Upper lobe of right lung (tissue), 1 donor: ENCODE data around the gene SCGB1A1. TPM values are rescaled to one million over a fixed set of nuclear protein-coding genes. Genes with fewer than 3 reads are reported as not detected.
A peak's percentile ranks its signal among the peaks of the same experiment; 100 is the strongest.

Experiments
- ATAC-seq: fragments of 200-7000 bp; cut with Tn5 transposase; one replicate; pipeline ENCODE4 v1.9.1; 2020; ENCODE audit warnings: mild to moderate bottlenecking, moderate library complexity
- DNase-seq: peaks from one replicate; pipeline ENCODE4 v3.0.0-alpha.2; 2020
- H3K27ac ChIP-seq: fragments of 200-600 bp; one replicate; pipeline ENCODE4 v1.8.0; 2022
- H3K27me3 ChIP-seq: fragments of 200-600 bp; one replicate; pipeline ENCODE4 v1.8.0; 2022; ENCODE audit warnings: mild to moderate bottlenecking
- H3K36me3 ChIP-seq: fragments of 200-600 bp; one replicate; pipeline ENCODE4 v1.8.0; 2022
- H3K4me1 ChIP-seq: fragments of 200-600 bp; one replicate; pipeline ENCODE4 v1.8.0; 2022
- H3K4me3 ChIP-seq: fragments of 200-600 bp; one replicate; pipeline ENCODE4 v1.8.0; 2022; ENCODE audit warnings: mild to moderate bottlenecking
- H3K9me3 ChIP-seq: fragments of 200-600 bp; one replicate; pipeline ENCODE4 v1.8.0; 2022
- intact Hi-C: fragments of 100-400 bp; cut with DNase I; formaldehyde crosslinking; loops from one replicate; pipeline ENCODE4 v1.11.0; 2022
- total RNA-seq: library from RNA; stranded (reverse); fragmentation: NEBNext Ultra II Directional; extraction: Animal tissue kit (Norgen Biotek cat#: 25700); gene quantifications from one replicate; pipeline ENCODE4 v1.2.1, GENCODE V29; 2021
- TF ChIP-seq, protein P1 (sequence below): fragments of 200-600 bp; IDR thresholded peaks from one replicate; pipeline ENCODE4 v1.8.0; 2022; ENCODE audit warnings: antibody characterized with exemption
- donor health status: DM: no; HTN: yes; CAD: no; lungs with severe emphysema.

The SCGB1A1 gene
- total RNA-seq, 1 donor from 2014 or later = 5.4 TPM

- DNase-seq (no peak), ATAC-seq (peak; percentile 19)
- TF ChIP-seq, protein P1, sequence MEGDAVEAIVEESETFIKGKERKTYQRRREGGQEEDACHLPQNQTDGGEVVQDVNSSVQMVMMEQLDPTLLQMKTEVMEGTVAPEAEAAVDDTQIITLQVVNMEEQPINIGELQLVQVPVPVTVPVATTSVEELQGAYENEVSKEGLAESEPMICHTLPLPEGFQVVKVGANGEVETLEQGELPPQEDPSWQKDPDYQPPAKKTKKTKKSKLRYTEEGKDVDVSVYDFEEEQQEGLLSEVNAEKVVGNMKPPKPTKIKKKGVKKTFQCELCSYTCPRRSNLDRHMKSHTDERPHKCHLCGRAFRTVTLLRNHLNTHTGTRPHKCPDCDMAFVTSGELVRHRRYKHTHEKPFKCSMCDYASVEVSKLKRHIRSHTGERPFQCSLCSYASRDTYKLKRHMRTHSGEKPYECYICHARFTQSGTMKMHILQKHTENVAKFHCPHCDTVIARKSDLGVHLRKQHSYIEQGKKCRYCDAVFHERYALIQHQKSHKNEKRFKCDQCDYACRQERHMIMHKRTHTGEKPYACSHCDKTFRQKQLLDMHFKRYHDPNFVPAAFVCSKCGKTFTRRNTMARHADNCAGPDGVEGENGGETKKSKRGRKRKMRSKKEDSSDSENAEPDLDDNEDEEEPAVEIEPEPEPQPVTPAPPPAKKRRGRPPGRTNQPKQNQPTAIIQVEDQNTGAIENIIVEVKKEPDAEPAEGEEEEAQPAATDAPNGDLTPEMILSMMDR = no peak
- intact Hi-C loops = loop anchor here (10.0 kb wide), 1 partner anchor 51 kb away; no protein-coding TSS in a partner anchor
- no peak overlapping the region for H3K27ac ChIP-seq
- H3K4me1 ChIP-seq = peaks cover 32% of the 10 kb centered on the region
- no peaks in the 10 kb centered on the region for H3K36me3 ChIP-seq
- no peaks in the 10 kb centered on the region for H3K9me3 ChIP-seq
- H3K4me3 ChIP-seq = no peak overlapping the region
- no peaks in the 10 kb centered on the region for H3K27me3 ChIP-seq
Observed at GRCh38 chr11:62433141-62433903, 14.5 kb downstream of the SCGB1A1 start.

- TF ChIP-seq, protein P1 = no peak
- DNase-seq (no peak), ATAC-seq (peak; percentile 68)
- no peaks in the 10 kb centered on the region for H3K9me3 ChIP-seq
- intact Hi-C loops = loop anchor here (10.0 kb wide), 1 partner anchor 51 kb away; no protein-coding TSS in a partner anchor
- no peaks in the 10 kb centered on the region for H3K27me3 ChIP-seq
- no peaks in the 10 kb centered on the region for H3K36me3 ChIP-seq
- H3K4me1 ChIP-seq = peaks cover 32% of the 10 kb centered on the region
- peak overlapping the region; percentile 43 for H3K27ac ChIP-seq
- no peak overlapping the region for H3K4me3 ChIP-seq
Observed at GRCh38 chr11:62433904-62434276, 15.1 kb downstream of the SCGB1A1 start.

GRCh38 chr11:62435846-62436660, 17.2 kb downstream of the SCGB1A1 start:
- Histone ChIP-seq H3K27me3 (no peaks in the 10 kb centered on the region), H3K36me3 (no peaks in the 10 kb centered on the region), H3K9me3 (no peaks in the 10 kb centered on the region), H3K27ac (peak overlapping the region; percentile 30), H3K4me1 (peaks cover 36% of the 10 kb centered on the region), H3K4me3 (no peak overlapping the region)
- ATAC-seq (no peak), DNase-seq (no peak)
- TF ChIP-seq, protein P1 = no peak
- intact Hi-C loops = loop anchor here (10.0 kb wide), 1 partner anchor 49 kb away; no protein-coding TSS in a partner anchor

- DNase-seq (no peak), ATAC-seq (no peak)
- H3K4me3 ChIP-seq = no peak overlapping the region
- no peaks in the 10 kb centered on the region for H3K36me3 ChIP-seq
- H3K9me3 ChIP-seq = no peaks in the 10 kb centered on the region
- intact Hi-C loops = loop anchor here (10.0 kb wide), 1 partner anchor 47 kb away; no protein-coding TSS in a partner anchor
- no peak overlapping the region for H3K27ac ChIP-seq
- peaks cover 32% of the 10 kb centered on the region for H3K4me1 ChIP-seq
- H3K27me3 ChIP-seq = no peaks in the 10 kb centered on the region
- TF ChIP-seq, protein P1 = no peak
Observed at GRCh38 chr11:62437616-62438015, 18.8 kb downstream of the SCGB1A1 start.

DNA sequence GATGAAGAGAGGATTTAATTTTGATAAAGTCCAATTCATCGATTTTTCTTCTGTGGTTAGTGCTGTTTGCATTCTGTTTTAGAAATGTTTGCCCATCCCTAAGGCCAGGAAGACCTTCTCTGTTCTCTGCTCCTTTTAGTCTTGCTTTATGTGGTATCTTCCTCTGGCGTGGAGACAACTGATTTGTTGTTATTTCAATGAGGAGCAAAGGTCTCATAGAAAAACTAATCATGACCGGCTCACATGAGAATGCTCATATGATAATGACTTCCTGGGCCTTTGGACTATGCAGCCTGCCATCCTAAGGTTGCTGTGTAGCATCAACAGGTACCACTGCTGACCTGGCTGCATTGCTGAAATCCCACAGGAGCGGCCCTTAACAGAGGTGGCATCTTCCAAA, 19.8 kb downstream of the SCGB1A1 start:
- intact Hi-C loops = loop anchor here (10.0 kb wide), 1 partner anchor 46 kb away; no protein-coding TSS in a partner anchor
- Histone ChIP-seq H3K27ac (no peak overlapping the region), H3K4me3 (no peak overlapping the region), H3K9me3 (no peaks in the 10 kb centered on the region), H3K4me1 (peaks cover 34% of the 10 kb centered on the region), H3K36me3 (no peaks in the 10 kb centered on the region), H3K27me3 (no peaks in the 10 kb centered on the region)
- DNase-seq (no peak), ATAC-seq (no peak)
- TF ChIP-seq, protein P1 = no peak
